Measurements from ENCODE around the gene DLK2.

Gene DLK2

DNA sequence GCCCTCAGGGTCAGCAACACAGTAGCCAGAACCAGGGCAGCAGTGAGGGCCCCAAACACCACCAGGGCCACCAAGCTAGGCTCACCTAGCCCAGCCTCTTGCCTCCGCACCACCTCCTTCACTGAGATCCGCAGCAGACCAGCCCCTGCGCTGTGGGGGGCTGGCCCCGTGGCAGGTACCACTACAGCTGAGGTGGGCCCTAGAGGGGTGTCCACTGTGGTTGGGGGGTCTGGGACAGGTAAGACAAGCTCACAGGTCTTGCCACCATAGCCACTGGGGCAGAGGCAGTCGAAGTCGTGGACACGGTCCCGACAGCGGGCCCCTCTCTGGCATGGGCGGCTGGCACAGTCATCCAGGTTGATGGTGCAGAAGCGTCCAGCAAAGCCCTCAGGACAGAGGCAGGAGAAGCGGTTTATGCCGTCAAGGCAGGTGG, 4.6 kb downstream of the DLK2 start:
- TF ChIP-seq BACH2 (CRISPR knock-in tag; IDR thresholded peaks at IDR 0.05; ENCODE audit: borderline replicate concordance), result no peak
- TF ChIP-seq PPARA (CRISPR knock-in tag; IDR thresholded peaks at IDR 0.05; ENCODE audit: borderline replicate concordance), result no peak
- no peak for TF ChIP-seq ZFP30 (CRISPR knock-in tag; IDR thresholded peaks at IDR 0.05)
- TF ChIP-seq ZC3H10 (CRISPR knock-in tag; IDR thresholded peaks at IDR 0.05), result no peak
- no peak for TF ChIP-seq ZNF70 (CRISPR knock-in tag; IDR thresholded peaks at IDR 0.05)
- TF ChIP-seq TOX (CRISPR knock-in tag; IDR thresholded peaks at IDR 0.05; ENCODE audit: borderline replicate concordance), result no peak
- no peak for TF ChIP-seq ISL1 (CRISPR knock-in tag; IDR thresholded peaks at IDR 0.05)
- TF ChIP-seq CSRNP3 (CRISPR knock-in tag; IDR thresholded peaks at IDR 0.05), result no peak
- no peak for TF ChIP-seq ZFP3 (CRISPR knock-in tag; IDR thresholded peaks at IDR 0.05)
- no peak for TF ChIP-seq RARB (CRISPR knock-in tag; IDR thresholded peaks at IDR 0.05)
- no peak for TF ChIP-seq TSHZ2 (CRISPR knock-in tag; IDR thresholded peaks at IDR 0.05)
- no peak for TF ChIP-seq OSR1 (CRISPR knock-in tag; IDR thresholded peaks at IDR 0.05)
- no peak for TF ChIP-seq PATZ1 (CRISPR knock-in tag; IDR thresholded peaks at IDR 0.05; ENCODE audit: borderline replicate concordance)
- TF ChIP-seq ZNF8 (CRISPR knock-in tag; IDR thresholded peaks at IDR 0.05), result no peak
- TF ChIP-seq SNAI2 (CRISPR knock-in tag; IDR thresholded peaks at IDR 0.05), result no peak
- TF ChIP-seq, protein P1, sequence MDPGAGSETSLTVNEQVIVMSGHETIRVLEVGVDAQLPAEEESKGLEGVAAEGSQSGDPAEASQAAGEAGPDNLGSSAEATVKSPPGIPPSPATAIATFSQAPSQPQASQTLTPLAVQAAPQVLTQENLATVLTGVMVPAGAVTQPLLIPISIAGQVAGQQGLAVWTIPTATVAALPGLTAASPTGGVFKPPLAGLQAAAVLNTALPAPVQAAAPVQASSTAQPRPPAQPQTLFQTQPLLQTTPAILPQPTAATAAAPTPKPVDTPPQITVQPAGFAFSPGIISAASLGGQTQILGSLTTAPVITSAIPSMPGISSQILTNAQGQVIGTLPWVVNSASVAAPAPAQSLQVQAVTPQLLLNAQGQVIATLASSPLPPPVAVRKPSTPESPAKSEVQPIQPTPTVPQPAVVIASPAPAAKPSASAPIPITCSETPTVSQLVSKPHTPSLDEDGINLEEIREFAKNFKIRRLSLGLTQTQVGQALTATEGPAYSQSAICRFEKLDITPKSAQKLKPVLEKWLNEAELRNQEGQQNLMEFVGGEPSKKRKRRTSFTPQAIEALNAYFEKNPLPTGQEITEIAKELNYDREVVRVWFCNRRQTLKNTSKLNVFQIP (CRISPR knock-in tag; IDR thresholded peaks at IDR 0.05; ENCODE audit: borderline replicate concordance, low read depth), result no peak
- ATAC-seq, result no peak

DNA sequence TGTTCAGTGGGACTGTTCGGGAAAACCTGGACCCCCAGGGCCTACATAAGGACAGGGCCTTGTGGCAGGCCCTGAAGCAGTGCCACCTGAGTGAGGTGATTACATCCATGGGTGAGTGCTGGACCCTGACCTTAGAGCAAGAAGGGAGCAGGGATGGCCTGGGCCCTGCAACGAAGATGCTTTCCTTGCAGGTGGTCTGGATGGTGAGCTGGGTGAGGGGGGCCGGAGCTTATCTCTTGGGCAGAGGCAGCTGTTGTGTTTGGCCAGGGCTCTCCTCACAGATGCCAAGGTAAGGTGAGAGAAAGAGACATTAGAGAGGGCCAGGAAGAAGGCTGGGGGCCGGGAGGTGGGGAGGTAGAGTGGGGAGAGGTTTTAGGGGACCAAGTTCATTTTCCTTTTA, 6.4 kb downstream of the DLK2 start:
- ATAC-seq, result no peak
- TF ChIP-seq TOX (CRISPR knock-in tag; IDR thresholded peaks at IDR 0.05; ENCODE audit: borderline replicate concordance), result no peak
- TF ChIP-seq PPARA (CRISPR knock-in tag; IDR thresholded peaks at IDR 0.05; ENCODE audit: borderline replicate concordance), result no peak
- no peak for TF ChIP-seq ZC3H10 (CRISPR knock-in tag; IDR thresholded peaks at IDR 0.05)
- TF ChIP-seq TSHZ2 (CRISPR knock-in tag; IDR thresholded peaks at IDR 0.05), result no peak
- TF ChIP-seq ESRRG (CRISPR knock-in tag; IDR thresholded peaks at IDR 0.05), result no peak
- TF ChIP-seq, protein P2, sequence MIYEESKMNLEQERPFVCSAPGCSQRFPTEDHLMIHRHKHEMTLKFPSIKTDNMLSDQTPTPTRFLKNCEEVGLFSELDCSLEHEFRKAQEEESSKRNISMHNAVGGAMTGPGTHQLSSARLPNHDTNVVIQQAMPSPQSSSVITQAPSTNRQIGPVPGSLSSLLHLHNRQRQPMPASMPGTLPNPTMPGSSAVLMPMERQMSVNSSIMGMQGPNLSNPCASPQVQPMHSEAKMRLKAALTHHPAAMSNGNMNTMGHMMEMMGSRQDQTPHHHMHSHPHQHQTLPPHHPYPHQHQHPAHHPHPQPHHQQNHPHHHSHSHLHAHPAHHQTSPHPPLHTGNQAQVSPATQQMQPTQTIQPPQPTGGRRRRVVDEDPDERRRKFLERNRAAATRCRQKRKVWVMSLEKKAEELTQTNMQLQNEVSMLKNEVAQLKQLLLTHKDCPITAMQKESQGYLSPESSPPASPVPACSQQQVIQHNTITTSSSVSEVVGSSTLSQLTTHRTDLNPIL (CRISPR knock-in tag; IDR thresholded peaks at IDR 0.05; ENCODE audit: low read depth), result no peak
- no peak for TF ChIP-seq ZNF8 (CRISPR knock-in tag; IDR thresholded peaks at IDR 0.05)
- no peak for TF ChIP-seq ISL1 (CRISPR knock-in tag; IDR thresholded peaks at IDR 0.05)
- no peak for TF ChIP-seq ARNTL (CRISPR knock-in tag; IDR thresholded peaks at IDR 0.05; ENCODE audit: borderline replicate concordance, low read depth)
- no peak for TF ChIP-seq CSRNP3 (CRISPR knock-in tag; IDR thresholded peaks at IDR 0.05)
- no peak for TF ChIP-seq ZFP3 (CRISPR knock-in tag; IDR thresholded peaks at IDR 0.05)
- TF ChIP-seq SNAI2 (CRISPR knock-in tag; IDR thresholded peaks at IDR 0.05), result no peak
- TF ChIP-seq CSDC2 (CRISPR knock-in tag; IDR thresholded peaks at IDR 0.05), result no peak
- no peak for TF ChIP-seq ZNF70 (CRISPR knock-in tag; IDR thresholded peaks at IDR 0.05)
- TF ChIP-seq RARB (CRISPR knock-in tag; IDR thresholded peaks at IDR 0.05), result no peak
- TF ChIP-seq, protein P1 (CRISPR knock-in tag; IDR thresholded peaks at IDR 0.05; ENCODE audit: borderline replicate concordance, low read depth), result no peak
- TF ChIP-seq TCF4 (CRISPR knock-in tag; IDR thresholded peaks at IDR 0.05; ENCODE audit: borderline replicate concordance), result no peak
- TF ChIP-seq ZNF565 (CRISPR knock-in tag; conservative IDR thresholded peaks at IDR 0.05; ENCODE audit: low read depth), result no peak

Measured in SK-N-SH treated with all-trans-retinoic acid at 6 μM for 48 hours (cell line).